HG03095 (cell line): ENCODE data around the gene MSRB1.

Experiments used
- ATAC-seq: cut with Tn5 transposase; IDR thresholded peaks from one replicate; pipeline ENCODE4 v1.9.1; 2021; ENCODE audit warnings: moderate library complexity; ENCODE audit not compliant: unreplicated experiment

MSRB1 gene

GRCh38 chr16:1918351-1919326 is 24.4 kb downstream of the MSRB1 start, which contains the start of gene HS3ST6:
TSS of gene HS3ST6 (minus strand) at chr16:1918415. CDS start at chr16:1918323, 92 bp downstream.
- no peak for ATAC-seq

- ATAC-seq = no peak
Measured at GRCh38 chr16:1917665-1918350, 25.2 kb downstream of the MSRB1 start.

GRCh38 chr16:1917056-1917664 is 25.8 kb downstream of the MSRB1 start:
- ATAC-seq = no peak

GRCh38 chr16:1916640-1916990 is 26.4 kb downstream of the MSRB1 start:
- ATAC-seq = no peak

- no peak for ATAC-seq
Measured at GRCh38 chr16:1915732-1916639, 27.0 kb downstream of the MSRB1 start.

GRCh38 chr16:1914988-1915387 is 28.0 kb downstream of the MSRB1 start:
- no peak for ATAC-seq

GRCh38 chr16:1914084-1914608 is 28.9 kb downstream of the MSRB1 start:
- no peak for ATAC-seq

- no peak for ATAC-seq
Measured at GRCh38 chr16:1913327-1914083, 29.5 kb downstream of the MSRB1 start.

GRCh38 chr16:1912215-1912543 is 30.8 kb downstream of the MSRB1 start:
- no peak for ATAC-seq

GRCh38 chr16:1911467-1912214 is 31.4 kb downstream of the MSRB1 start:
- no peak for ATAC-seq

GRCh38 chr16:1909561-1910231 is 33.3 kb downstream of the MSRB1 start:
- ATAC-seq = no peak

GRCh38 chr16:1908983-1909382 is 34.0 kb downstream of the MSRB1 start:
- ATAC-seq = no peak

GRCh38 chr16:1908184-1908583 is 34.8 kb downstream of the MSRB1 start:
- ATAC-seq = no peak

GRCh38 chr16:1907226-1907860 is 35.7 kb downstream of the MSRB1 start:
- no peak for ATAC-seq

GRCh38 chr16:1906846-1907165 is 36.2 kb downstream of the MSRB1 start:
- no peak for ATAC-seq

GRCh38 chr16:1906055-1906845 is 36.7 kb downstream of the MSRB1 start:
- ATAC-seq = no peak
